ENCODE data around the gene OR5B2. TPM values are rescaled to one million over a fixed set of nuclear protein-coding genes. Genes with fewer than 3 reads are reported as not detected.

Gene OR5B2
- total RNA-seq, 2 experiments from 2014 or later: not detected

DNA sequence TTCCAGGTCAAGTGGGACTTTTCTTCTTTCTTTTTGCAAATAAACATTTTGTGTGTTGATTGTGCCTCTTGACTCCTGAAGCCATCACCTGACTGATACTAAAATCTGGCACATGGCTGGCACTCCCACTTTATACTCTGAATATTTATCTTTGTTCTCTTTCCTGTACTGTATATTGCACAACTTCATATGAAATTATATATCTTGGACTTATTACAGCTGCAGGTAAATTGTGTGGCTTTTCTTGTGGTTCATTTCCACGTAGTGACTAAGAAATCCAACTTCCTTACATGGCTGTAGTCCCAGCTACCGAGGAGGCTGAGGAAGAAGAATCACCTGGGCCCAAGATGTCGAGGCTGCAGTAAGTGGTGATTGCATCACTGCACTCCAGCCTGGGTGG lies 37.8 kb upstream of the OR5B2 start:
- CTCF ChIA-PET: no interaction called here
- Mint-ChIP-seq H3K4me3 (no peak overlapping the region), H3K4me1 (ENCODE audit: low read depth) (no peaks in the 10 kb centered on the region), H3K9me3 (peaks cover 3% of the 10 kb centered on the region), H3K36me3 (ENCODE audit: low read depth) (no peaks in the 10 kb centered on the region), H3K27me3 (peaks cover 15% of the 10 kb centered on the region), H3K27ac (no peak overlapping the region)
- H3K4me3 ChIP-seq (ENCODE audit: low read length): no peak overlapping the region
- H3K27ac ChIP-seq (ENCODE audit: low read depth in 1 of 2, low read length in 2 of 2): no peak overlapping the region
- POLR2A ChIA-PET: no interaction called here
- H3K27me3 ChIP-seq (ENCODE audit: control insufficient read depth in 1 of 2, insufficient read depth in 2 of 2, low read length in 2 of 2): no peaks in the 10 kb centered on the region
- TF ChIP-seq, protein P1, sequence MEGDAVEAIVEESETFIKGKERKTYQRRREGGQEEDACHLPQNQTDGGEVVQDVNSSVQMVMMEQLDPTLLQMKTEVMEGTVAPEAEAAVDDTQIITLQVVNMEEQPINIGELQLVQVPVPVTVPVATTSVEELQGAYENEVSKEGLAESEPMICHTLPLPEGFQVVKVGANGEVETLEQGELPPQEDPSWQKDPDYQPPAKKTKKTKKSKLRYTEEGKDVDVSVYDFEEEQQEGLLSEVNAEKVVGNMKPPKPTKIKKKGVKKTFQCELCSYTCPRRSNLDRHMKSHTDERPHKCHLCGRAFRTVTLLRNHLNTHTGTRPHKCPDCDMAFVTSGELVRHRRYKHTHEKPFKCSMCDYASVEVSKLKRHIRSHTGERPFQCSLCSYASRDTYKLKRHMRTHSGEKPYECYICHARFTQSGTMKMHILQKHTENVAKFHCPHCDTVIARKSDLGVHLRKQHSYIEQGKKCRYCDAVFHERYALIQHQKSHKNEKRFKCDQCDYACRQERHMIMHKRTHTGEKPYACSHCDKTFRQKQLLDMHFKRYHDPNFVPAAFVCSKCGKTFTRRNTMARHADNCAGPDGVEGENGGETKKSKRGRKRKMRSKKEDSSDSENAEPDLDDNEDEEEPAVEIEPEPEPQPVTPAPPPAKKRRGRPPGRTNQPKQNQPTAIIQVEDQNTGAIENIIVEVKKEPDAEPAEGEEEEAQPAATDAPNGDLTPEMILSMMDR (IDR thresholded peaks at IDR 0.05): no peak
- no peaks in the 10 kb centered on the region for H3K36me3 ChIP-seq (ENCODE audit: insufficient read depth, low read length)
- intact Hi-C loops (cut with DNase I, micrococcal nuclease): no loop called here
- ATAC-seq (ENCODE audit: poor library complexity): no peak
- no peaks in the 10 kb centered on the region for H3K4me1 ChIP-seq (ENCODE audit: insufficient read depth, low read length)
- no peak for DNase-seq
- peaks cover 0 to 5% of the 10 kb centered on the region in 2 experiments for H3K9me3 ChIP-seq (ENCODE audit: control insufficient read depth in 1 of 2, insufficient read depth in 1 of 2, low read length in 2 of 2)

DNA sequence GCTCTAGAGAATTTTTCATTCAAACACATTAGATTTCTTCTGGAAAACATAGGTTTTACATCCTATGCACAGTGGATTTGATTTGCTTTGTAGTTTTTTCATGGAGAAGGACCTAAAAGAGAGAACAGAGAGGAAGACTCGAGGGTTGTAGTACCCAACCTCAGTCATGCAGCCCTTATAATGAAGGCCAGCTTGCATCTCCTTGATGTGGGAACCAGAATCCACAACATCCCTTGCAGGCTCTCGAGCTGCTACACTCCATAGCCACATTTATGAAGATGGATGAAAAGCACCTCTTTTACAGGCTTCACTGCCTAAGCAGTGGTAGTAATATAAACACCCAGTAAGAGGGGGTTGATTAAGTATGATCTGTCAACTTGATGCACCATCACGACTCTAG lies 23.7 kb upstream of the OR5B2 start:
- Histone ChIP-seq H3K36me3 (ENCODE audit: insufficient read depth, low read length) (no peaks in the 10 kb centered on the region), H3K9me3 (ENCODE audit: control insufficient read depth in 1 of 2, insufficient read depth in 1 of 2, low read length in 2 of 2) (no peaks in the 10 kb centered on the region), H3K27ac (ENCODE audit: low read depth in 1 of 2, low read length in 2 of 2) (no peak overlapping the region), H3K4me1 (ENCODE audit: insufficient read depth, low read length) (no peaks in the 10 kb centered on the region), H3K4me3 (ENCODE audit: low read length) (no peak overlapping the region), H3K27me3 (ENCODE audit: control insufficient read depth in 1 of 2, insufficient read depth in 2 of 2, low read length in 2 of 2) (peaks cover 0 to 2% of the 10 kb centered on the region in 2 experiments)
- ATAC-seq (ENCODE audit: poor library complexity) (no peak), DNase-seq (no peak)
- H3K4me1 Mint-ChIP-seq (ENCODE audit: low read depth): no peaks in the 10 kb centered on the region
- TF ChIP-seq, protein P1 (IDR thresholded peaks at IDR 0.05): no peak
- intact Hi-C loops (cut with DNase I, micrococcal nuclease): no loop called here
- ChIA-PET POLR2A (no interaction called here), CTCF (no interaction called here)
- no peak overlapping the region for H3K27ac Mint-ChIP-seq
- peaks cover 9% of the 10 kb centered on the region for H3K9me3 Mint-ChIP-seq
- no peak overlapping the region for H3K4me3 Mint-ChIP-seq
- no peaks in the 10 kb centered on the region for H3K36me3 Mint-ChIP-seq (ENCODE audit: low read depth)
- H3K27me3 Mint-ChIP-seq: peaks cover 35% of the 10 kb centered on the region

DNA sequence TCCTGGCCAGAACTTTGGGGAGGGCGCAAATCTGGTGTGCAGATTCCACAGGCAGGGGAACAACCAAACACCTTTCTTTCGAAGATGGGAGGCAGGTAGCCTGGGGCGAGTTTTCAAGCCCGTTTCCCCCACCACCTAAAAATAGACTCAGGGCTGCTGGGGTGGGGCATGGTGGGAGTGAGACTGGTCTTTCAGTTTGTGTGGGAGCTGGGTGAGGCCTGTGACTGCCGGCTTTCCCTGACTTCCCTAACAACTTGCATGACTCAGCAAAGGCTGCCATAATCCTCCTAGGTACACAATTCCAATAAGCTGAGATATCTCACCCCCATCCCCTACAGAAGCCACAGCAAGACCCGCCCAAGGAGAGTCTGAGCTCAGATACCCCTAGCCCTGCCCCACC lies 18.4 kb upstream of the OR5B2 start:
- Mint-ChIP-seq H3K27me3 (peaks cover 46% of the 10 kb centered on the region), H3K4me3 (no peak overlapping the region), H3K4me1 (ENCODE audit: low read depth) (no peaks in the 10 kb centered on the region), H3K9me3 (peaks cover 11% of the 10 kb centered on the region), H3K36me3 (ENCODE audit: low read depth) (peaks cover 5% of the 10 kb centered on the region), H3K27ac (no peak overlapping the region)
- Histone ChIP-seq H3K27ac (ENCODE audit: low read depth in 1 of 2, low read length in 2 of 2) (no peak overlapping the region), H3K9me3 (ENCODE audit: control insufficient read depth in 1 of 2, insufficient read depth in 1 of 2, low read length in 2 of 2) (no peaks in the 10 kb centered on the region), H3K4me1 (ENCODE audit: insufficient read depth, low read length) (no peaks in the 10 kb centered on the region), H3K36me3 (ENCODE audit: insufficient read depth, low read length) (no peaks in the 10 kb centered on the region), H3K4me3 (ENCODE audit: low read length) (no peak overlapping the region), H3K27me3 (ENCODE audit: control insufficient read depth in 1 of 2, insufficient read depth in 2 of 2, low read length in 2 of 2) (peaks cover 0 to 4% of the 10 kb centered on the region in 2 experiments)
- ATAC-seq (ENCODE audit: poor library complexity): no peak
- TF ChIP-seq, protein P1 (IDR thresholded peaks at IDR 0.05): no peak
- DNase-seq: no peak
- intact Hi-C loops (cut with DNase I, micrococcal nuclease): no loop called here
- POLR2A ChIA-PET: no interaction called here
- CTCF ChIA-PET: no interaction called here
